HuH-7 (cell line): ENCODE measurements around the gene PRKAR1B.
A peak's percentile ranks its signal among the peaks of the same experiment; 100 is the strongest.

Experiments used
- DNase-seq: peaks from one replicate; pipeline ENCODE4 v3.0.0; 2011; ENCODE audit warnings: low spot score

PRKAR1B gene

GRCh38 chr7:507623-508300, 219.3 kb downstream of the PRKAR1B start:
- no peak for DNase-seq

GRCh38 chr7:506921-507622, 220.0 kb downstream of the PRKAR1B start:
- no peak for DNase-seq

- DNase-seq = no peak
Observed at GRCh38 chr7:506391-506831, 220.7 kb downstream of the PRKAR1B start.

GRCh38 chr7:505171-505570, 221.9 kb downstream of the PRKAR1B start:
- no peak for DNase-seq

GRCh38 chr7:504221-505111, 222.6 kb downstream of the PRKAR1B start:
- no peak for DNase-seq

- DNase-seq = peak; percentile 99
Observed at GRCh38 chr7:503575-504111, 223.4 kb downstream of the PRKAR1B start.

GRCh38 chr7:502296-502695, 224.8 kb downstream of the PRKAR1B start:
- no peak for DNase-seq

GRCh38 chr7:501526-501925, 225.6 kb downstream of the PRKAR1B start:
- no peak for DNase-seq

- DNase-seq = no peak
Observed at GRCh38 chr7:500521-501420, 226.3 kb downstream of the PRKAR1B start.

GRCh38 chr7:499853-500485, 227.1 kb downstream of the PRKAR1B start:
- no peak for DNase-seq
